ENCODE measurements around the gene SUSD3.

- TF ChIP-seq CTCF (IDR thresholded peaks at IDR 0.05): no peak
- TF ChIP-seq POLR2A (IDR thresholded peaks at IDR 0.05): no peak
Measured at GRCh38 chr9:93132287-93132927, 73.9 kb downstream of the SUSD3 start.
